K562 (cell line): ENCODE data around the gene ATP2A2. TPM values are rescaled to one million over a fixed set of nuclear protein-coding genes. Genes with fewer than 3 reads are reported as not detected.

ENCODE experiments used
- DIDO1 ChIP-seq: fragments of 450-650 bp; IDR thresholded peaks from 2 replicates; pipeline ENCODE4 v1.6.1; 2016; ENCODE audit warnings: low read depth, missing biosample characterization, missing genetic modification characterization
- FOXJ2 ChIP-seq: fragments of 200-800 bp; sonication (Bioruptor generic); IDR thresholded peaks from 2 replicates; pipeline ENCODE4 v1.6.1; 2016; ENCODE audit warnings: missing genetic modification characterization, missing compliant biosample characterization
- ILK ChIP-seq: fragments of 450-650 bp; IDR thresholded peaks from 2 replicates; pipeline ENCODE4 v1.6.1; 2016; ENCODE audit warnings: missing genetic modification characterization, low read depth, mild to moderate bottlenecking, missing compliant biosample characterization, moderate library complexity, borderline replicate concordance
- JUN ChIP-seq, 2 experiments: sonication (generic) in 1 of 2; formaldehyde crosslinking in 1 of 2; IDR thresholded peaks; 2 replicates each; pipeline versions ENCODE4 v1.6.1 to v1.8.0; 2012 to 2022; ENCODE audit warnings: borderline replicate concordance in 2 of 2, mild to moderate bottlenecking in 2 of 2, improper control_type of control experiment in 1 of 2, low read depth in 1 of 2, low read length in 1 of 2, missing genetic modification reagents in 1 of 2
- MED1 ChIP-seq: sonication (generic); formaldehyde crosslinking; IDR thresholded peaks from 2 replicates; pipeline ENCODE4 v1.8.1; 2023; ENCODE audit warnings: missing genetic modification reagents, borderline replicate concordance
- MYNN ChIP-seq, 2 experiments: sonication (generic); formaldehyde crosslinking in 1 of 2; IDR thresholded peaks; 2 replicates each; pipeline versions ENCODE4 v1.5.0 to v1.6.1; 2016 to 2020; ENCODE audit warnings: antibody characterized with exemption in 1 of 2, missing genetic modification reagents in 1 of 2
- NFXL1 ChIP-seq: fragments of 450-650 bp; formaldehyde crosslinking; IDR thresholded peaks from 2 replicates; pipeline ENCODE4 v1.4.0; 2021; ENCODE audit warnings: mild to moderate bottlenecking
- POLR2H ChIP-seq: IDR thresholded peaks from 2 replicates; pipeline ENCODE4 v1.6.1; 2016; ENCODE audit warnings: missing genetic modification characterization, low read depth, mild to moderate bottlenecking, control low read depth, missing compliant biosample characterization, moderate library complexity
- POLR3G ChIP-seq: IDR thresholded peaks from 2 replicates; pipeline ENCODE4 v1.6.1; 2011; ENCODE audit not compliant: insufficient read length, insufficient replicate concordance; ENCODE audit errors: extremely low read depth
- PREB ChIP-seq: sonication (generic); formaldehyde crosslinking; IDR thresholded peaks from 2 replicates; pipeline ENCODE4 v1.8.1; 2023; ENCODE audit warnings: mild to moderate bottlenecking, missing genetic modification reagents
- RNF2 ChIP-seq: sonication (generic); IDR thresholded peaks from 2 replicates; pipeline ENCODE4 v1.6.1; 2016
- RUNX1 ChIP-seq: sonication (generic); IDR thresholded peaks from 2 replicates; pipeline ENCODE4 v1.6.1; 2016; ENCODE audit warnings: antibody characterized with exemption, low read depth
- SIRT6 ChIP-seq: IDR thresholded peaks from one replicate; pipeline ENCODE4 v1.6.1; 2012; ENCODE audit warnings: low read depth, mild to moderate bottlenecking, control low read depth, inconsistent platforms, low read length, moderate library complexity
- TEAD4 ChIP-seq, 2 experiments: sonication (generic) in 1 of 2; formaldehyde crosslinking in 1 of 2; IDR thresholded peaks; 2 replicates each; pipeline versions ENCODE4 v1.6.1 to v1.8.0; 2012 to 2022; ENCODE audit warnings: borderline replicate concordance in 1 of 2, inconsistent platforms in 1 of 2, low read length in 1 of 2, mild to moderate bottlenecking in 1 of 2, missing genetic modification reagents in 1 of 2
- U2AF1 ChIP-seq: fragments of 200-400 bp; formaldehyde crosslinking; optimal IDR thresholded peaks from 2 replicates; pipeline ENCODE3; 2017; ENCODE audit warnings: mild to moderate bottlenecking, low read depth, low read length, moderate library complexity
- USF2 ChIP-seq: sonication (generic); formaldehyde crosslinking; IDR thresholded peaks from 2 replicates; pipeline ENCODE4 v1.5.0; 2020; ENCODE audit warnings: missing genetic modification reagents
- ZNF165 ChIP-seq: fragments of 250-450 bp; sonication (Bioruptor Pico); IDR thresholded peaks from 2 replicates; pipeline ENCODE4 v1.4.0; 2020; ENCODE audit warnings: borderline replicate concordance
- ZNF511 ChIP-seq: sonication (generic); formaldehyde crosslinking; IDR thresholded peaks from 2 replicates; pipeline ENCODE4 v1.8.0; 2022; ENCODE audit warnings: mild to moderate bottlenecking, missing genetic modification reagents
- ZNF586 ChIP-seq: fragments of 450-650 bp; formaldehyde crosslinking; conservative IDR thresholded peaks from 2 replicates; pipeline ENCODE4 v1.4.0; 2020; ENCODE audit warnings: mild to moderate bottlenecking, moderate library complexity
- ZNF609 ChIP-seq: sonication (generic); formaldehyde crosslinking; IDR thresholded peaks from 2 replicates; pipeline ENCODE4 v1.8.1; 2023; ENCODE audit warnings: missing genetic modification reagents, mild to moderate bottlenecking, borderline replicate concordance
- polyA plus RNA-seq, 8 experiments: library from polyadenylated mRNA; depleted of rRNA in 4 of 8; stranded (reverse) in 5 of 8; unstranded in 3 of 8; fragments of >200 nt; fragmentation: Nextera tagmentation in 2 of 8; fragmentation: Illumina TruSeq in 1 of 8; extraction: Ambion mirVana in 2 of 8; extraction: Trizol in 1 of 8; gene quantifications; 2 replicates each; pipeline versions ENCODE4 v1.2.1 to v1.2.3, GENCODE V29; 2011 to 2014; ENCODE audit warnings: inconsistent platforms in 1 of 8, missing spikeins in 1 of 8
- total RNA-seq, 7 experiments: library from RNA; depleted of rRNA in 6 of 7; stranded (reverse); fragments of >200 nt in 6 of 7; fragmentation: Illumina TruSeq in 2 of 7; extraction: Trizol in 2 of 7; gene quantifications; 2 replicates each; pipeline versions ENCODE4 v1.2.1 to v1.2.3, GENCODE V29; 2011 to 2021; ENCODE audit warnings: low replicate concordance in 1 of 7

The ATP2A2 gene
- total and polyA plus RNA-seq, 9 of the 15 experiments (the other 6 are each of a cell fraction or from before 2014, with no cell fraction given): 5.2 to 205 (median 51.6) TPM

- TF ChIP-seq USF2 (CRISPR knock-in tag) (no peak), ZNF511 (no peak), RNF2 (peak; percentile 38; the same call in 1 of the 2 replicates), POLR3G (no peak), DIDO1 (tag) (no peak), ZNF609 (CRISPR knock-in tag) (no peak), MED1 (CRISPR knock-in tag) (no peak), NFXL1 (no peak), FOXJ2 (tag) (no peak), RUNX1 (no peak), TEAD4 (IDR thresholded peaks at IDR 0.05; ENCODE audit: low read length) (no peak), TEAD4 (CRISPR knock-in tag; IDR thresholded peaks at IDR 0.05; ENCODE audit: borderline replicate concordance) (no peak), MYNN (IDR thresholded peaks at IDR 0.05) (no peak), MYNN (CRISPR knock-in tag; IDR thresholded peaks at IDR 0.05) (no peak), POLR2H (peak; percentile 93), ILK (tag) (no peak), SIRT6 (no peak), ZNF165 (CRISPR knock-in tag) (no peak), ZNF586 (no peak), JUN (IDR thresholded peaks at IDR 0.05; ENCODE audit: borderline replicate concordance, low read depth, low read length) (no peak), JUN (CRISPR knock-in tag; IDR thresholded peaks at IDR 0.05; ENCODE audit: borderline replicate concordance) (no peak), PREB (CRISPR knock-in tag) (no peak), U2AF1 (peak; percentile 66)
These were observed at the start of gene ATP2A2 (continued) for GRCh38 chr12:110280779-110281548.
